Testis (tissue), 2 donors: ENCODE measurements around the gene SMARCE1.

Experiments
- CTCF ChIP-seq, 3 experiments: fragments of 450-650 bp in 2 of 3; fragments of 200-600 bp in 1 of 3; sonication (generic) in 1 of 3; IDR thresholded peaks; one replicate each; pipeline ENCODE4 v1.5.1; 2016 to 2019; ENCODE audit warnings: antibody characterized with exemption in 3 of 3, mild to moderate bottlenecking in 2 of 3, moderate library complexity in 1 of 3
- POLR2A ChIP-seq: fragments of 450-650 bp; IDR thresholded peaks from one replicate; pipeline ENCODE4 v1.6.1; 2017; ENCODE audit warnings: antibody characterized with exemption, mild to moderate bottlenecking, moderate library complexity

DNA sequence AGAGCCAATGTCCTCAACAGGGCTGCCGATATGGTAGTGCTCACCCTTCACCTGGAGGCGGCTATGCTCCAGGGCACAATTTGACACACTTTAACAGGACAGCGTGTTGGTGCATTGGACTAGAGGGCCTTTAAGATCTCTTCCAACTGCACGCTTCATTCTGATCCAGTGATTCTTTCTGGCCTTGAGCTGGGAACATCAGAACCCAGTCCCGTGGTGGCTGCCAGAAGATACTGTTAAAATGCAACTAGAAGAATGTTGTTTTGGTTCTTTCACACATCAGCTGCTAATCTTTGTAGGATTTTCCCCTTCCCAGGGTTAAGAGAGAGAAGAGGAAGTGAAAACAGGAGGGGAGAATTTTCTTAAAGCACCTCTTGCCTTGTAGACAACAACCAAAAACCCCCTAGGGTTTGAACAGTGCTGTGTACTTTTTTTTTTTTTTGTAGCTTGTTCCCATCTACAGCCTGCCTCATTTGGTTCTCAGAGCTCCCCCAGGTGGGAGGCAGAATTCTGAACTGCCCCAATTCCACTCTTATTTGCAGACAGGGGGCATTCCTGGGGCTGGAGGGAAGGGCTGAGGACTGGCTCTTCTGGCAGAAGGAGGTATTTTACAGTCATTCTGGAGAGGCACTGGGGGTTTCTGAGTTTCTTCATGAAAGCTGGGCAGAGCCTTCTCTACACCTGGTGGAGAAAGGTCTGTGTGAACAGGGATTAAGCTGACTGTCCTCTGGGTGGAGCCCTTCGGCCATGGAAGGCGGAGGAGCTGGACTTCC is 32.4 kb downstream of the SMARCE1 start:
- no peak for TF ChIP-seq POLR2A
- TF ChIP-seq CTCF (IDR thresholded peaks at IDR 0.05) = peak in 1 of 3 experiments; percentile 43
